HG03469 (cell line): ENCODE measurements around the gene GTF2A1.

ENCODE experiments used
- ATAC-seq: cut with Tn5 transposase; IDR thresholded peaks from one replicate; pipeline ENCODE4 v1.9.1; 2021; ENCODE audit warnings: mild to moderate bottlenecking, moderate library complexity, moderate number of reproducible peaks; ENCODE audit not compliant: unreplicated experiment

Gene GTF2A1

DNA sequence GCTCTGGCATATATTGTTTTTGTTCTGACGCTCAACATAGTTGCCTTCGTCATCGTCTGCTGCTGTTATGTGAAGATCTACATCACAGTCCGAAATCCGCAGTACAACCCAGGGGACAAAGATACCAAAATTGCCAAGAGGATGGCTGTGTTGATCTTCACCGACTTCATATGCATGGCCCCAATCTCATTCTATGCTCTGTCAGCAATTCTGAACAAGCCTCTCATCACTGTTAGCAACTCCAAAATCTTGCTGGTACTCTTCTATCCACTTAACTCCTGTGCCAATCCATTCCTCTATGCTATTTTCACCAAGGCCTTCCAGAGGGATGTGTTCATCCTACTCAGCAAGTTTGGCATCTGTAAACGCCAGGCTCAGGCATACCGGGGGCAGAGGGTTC, 77.0 kb downstream of the GTF2A1 start:
- no peak for ATAC-seq

DNA sequence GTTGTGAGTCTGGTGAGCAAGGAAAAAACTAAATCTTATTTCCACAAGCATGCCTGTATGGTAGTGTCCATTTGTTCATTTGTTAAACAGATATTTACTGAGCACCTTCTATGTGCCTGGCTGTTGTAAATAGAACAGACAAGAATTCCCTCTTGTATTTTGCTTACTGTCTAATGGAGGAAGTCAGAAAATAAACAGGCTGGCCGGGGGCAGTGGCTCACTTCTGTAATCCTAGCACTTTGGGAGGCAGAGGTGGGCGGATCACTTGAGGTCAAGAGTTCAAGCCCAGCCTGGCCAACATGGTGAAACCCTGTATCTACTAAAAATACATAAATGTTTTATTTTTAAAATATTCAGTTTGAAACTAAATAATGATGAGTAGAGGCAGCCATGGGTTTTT, 79.3 kb downstream of the GTF2A1 start:
- ATAC-seq, result no peak

DNA sequence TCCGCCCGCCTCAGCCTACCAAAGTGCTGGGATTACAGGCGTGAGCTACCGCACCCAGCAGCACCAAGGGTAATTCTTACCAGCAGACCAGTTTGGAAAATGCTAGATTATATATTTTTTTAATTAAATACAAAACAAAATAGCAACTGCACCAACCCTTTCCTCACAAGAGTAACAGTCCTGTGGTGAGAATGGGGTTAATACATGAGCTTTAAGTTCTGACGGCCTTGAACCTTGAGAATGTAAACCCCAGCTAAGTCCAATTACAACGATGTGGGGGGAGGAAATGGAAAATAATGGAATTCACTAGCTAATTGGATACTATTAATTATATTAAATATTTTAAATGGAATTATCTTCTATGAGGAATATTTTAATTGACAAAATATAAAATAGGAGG, 82.3 kb downstream of the GTF2A1 start:
- ATAC-seq, result no peak

DNA sequence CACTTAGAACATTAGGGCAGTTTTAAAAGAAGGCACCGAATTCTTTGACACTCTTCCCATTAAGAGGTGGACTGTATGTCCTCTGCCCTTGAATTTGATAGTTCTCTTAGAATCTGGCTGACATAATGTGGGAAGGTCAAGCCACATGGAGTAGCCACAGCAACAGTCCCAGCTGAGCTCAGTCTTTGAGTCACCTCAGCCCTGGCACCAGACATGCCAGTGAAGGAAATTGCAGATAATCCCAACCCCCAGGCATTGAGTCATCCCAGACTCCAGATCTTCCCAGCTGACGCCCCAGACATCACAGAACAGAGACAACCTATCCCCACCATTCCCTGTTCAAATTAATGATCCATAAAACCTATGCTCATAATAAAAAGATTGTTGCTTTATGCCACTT, 83.4 kb downstream of the GTF2A1 start:
- ATAC-seq, result no peak

DNA sequence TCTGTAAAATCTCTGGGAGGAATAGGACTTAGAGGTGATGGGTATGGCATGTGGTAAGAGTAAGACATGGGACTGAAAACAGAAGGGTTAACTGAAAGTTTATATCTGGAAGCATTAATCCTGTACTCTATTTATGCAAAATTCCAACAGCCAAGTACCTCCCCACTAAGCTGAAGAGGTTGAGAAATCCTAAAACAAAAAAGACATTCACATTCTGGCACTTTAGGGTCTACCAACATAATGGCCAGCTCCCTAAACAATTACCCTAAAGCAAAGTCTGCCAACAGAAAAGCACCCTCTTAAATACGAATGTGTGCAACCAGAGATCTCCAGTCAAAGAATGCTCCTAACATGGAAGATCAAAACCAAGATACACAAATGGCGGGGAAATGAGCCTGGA, 87.4 kb downstream of the GTF2A1 start:
- no peak for ATAC-seq

DNA sequence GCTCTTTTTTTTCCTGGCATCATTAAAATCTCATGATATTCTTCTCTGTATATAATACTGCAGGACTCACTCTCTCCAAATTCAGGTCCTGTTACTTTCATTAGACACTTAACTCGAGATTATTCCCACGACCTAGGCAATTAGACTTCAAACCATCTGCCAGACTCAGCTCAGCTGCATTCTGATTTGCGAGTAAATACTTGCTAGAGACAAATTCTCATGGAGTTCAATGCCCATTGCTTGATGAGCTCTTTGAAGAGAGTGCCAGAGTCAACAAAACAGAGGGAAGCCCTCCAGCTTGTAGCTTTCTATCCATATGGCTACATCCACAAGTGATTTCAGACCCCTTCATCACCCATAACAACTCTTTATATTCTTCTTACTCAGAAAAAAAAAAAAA, 88.3 kb downstream of the GTF2A1 start:
- ATAC-seq, result no peak

DNA sequence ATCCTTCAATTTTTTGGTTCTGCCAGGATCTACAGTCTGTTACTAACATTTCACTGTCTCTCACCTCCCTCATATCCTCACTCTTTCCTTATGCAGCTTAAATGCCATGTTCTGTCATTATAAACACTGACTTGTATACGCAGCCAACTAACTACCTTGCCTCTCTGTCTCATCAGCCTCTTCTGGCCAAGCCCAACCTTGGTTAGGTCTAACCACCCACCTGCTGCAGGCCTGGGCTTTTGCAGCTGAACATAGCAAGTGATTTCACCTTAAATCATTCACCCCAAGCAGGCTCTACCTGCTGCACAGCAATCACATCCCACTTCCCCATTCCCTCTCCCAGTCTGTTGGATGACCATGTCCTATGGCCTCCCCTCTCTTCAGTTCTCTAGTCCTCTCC, 91.5 kb downstream of the GTF2A1 start:
- no peak for ATAC-seq

DNA sequence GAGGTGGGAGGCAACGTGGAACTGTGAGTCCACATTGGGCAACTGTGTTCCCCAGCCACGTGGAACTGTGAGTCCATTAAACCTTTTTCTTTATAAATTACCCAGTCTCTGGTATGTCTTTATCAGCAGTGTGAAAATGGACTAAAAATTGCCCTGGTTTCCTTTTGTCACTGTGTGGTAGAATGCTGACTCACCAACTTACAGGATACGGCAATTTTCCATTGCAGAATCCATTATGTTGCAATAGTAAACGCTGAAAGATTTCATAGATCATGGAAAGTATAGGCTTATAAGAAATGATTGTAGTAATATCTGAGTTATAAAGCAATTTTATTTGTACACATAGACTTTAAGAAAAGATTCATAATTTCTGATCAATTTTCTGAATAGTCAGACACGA, 93.0 kb downstream of the GTF2A1 start:
- ATAC-seq, result no peak

DNA sequence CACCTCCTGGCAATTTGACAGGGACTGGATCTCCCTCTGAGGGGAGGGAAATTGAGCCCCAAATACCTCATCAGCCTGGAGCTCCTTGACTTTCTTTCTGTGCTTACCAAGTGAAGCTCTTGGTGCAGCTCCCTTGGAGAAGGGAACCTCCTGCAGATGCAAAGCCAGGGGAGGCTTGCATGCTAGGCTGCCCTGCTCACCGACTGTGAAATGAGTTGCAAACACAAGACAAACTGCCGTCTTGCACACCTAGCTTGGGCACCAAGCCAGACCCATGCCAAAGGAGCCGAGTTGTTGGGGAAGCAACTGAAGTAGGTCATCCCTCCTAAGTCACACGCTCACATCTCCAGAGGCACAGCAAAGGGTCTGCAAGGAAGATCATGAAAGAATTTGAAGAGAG, 95.2 kb downstream of the GTF2A1 start:
- no peak for ATAC-seq
